GM20000 (cell line): ENCODE data around the gene ASRGL1.

Experiments used
- DNase-seq: peaks from one replicate; pipeline ENCODE4 v3.0.0; 2012; ENCODE audit warnings: low spot score
- CTCF ChIP-seq: IDR thresholded peaks from 2 replicates; pipeline ENCODE4 v1.5.1; 2012; ENCODE audit warnings: mild to moderate bottlenecking, control low read depth; ENCODE audit errors: extremely low read depth, missing control alignments

ASRGL1 gene

DNA sequence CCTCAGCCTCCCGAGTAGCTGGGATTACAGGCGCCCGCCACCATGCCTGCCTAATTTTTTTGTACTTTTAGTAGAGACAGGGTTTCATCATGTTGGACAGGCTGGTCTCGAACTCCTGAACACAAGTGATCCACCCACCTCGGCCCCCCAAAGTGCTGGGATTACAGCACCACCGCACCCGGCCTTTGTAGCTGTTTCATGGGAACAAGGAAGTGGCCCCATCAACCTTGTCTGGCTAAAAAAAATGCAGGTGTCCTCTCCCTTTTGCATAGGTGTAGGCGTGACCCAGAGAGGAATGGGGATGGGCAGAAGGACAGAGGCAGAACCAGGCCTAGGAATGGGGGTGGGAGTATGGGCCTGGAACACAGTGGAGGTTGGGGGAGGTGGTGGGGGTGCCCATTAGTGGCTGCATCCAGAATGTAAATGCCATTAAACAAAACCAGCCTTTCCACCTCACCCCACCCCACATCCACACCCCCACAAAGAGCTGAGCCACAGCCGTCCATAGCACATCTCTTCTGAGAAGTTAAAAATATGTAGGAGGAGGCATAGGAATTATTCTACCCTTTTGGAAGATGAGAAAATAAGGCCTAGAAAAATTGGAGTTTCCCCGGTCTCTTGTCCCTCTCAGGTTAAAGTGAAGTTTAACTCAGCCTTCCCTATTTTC, 58.8 kb downstream of the ASRGL1 start:
- DNase-seq: no peak
- no peak for TF ChIP-seq CTCF

DNA sequence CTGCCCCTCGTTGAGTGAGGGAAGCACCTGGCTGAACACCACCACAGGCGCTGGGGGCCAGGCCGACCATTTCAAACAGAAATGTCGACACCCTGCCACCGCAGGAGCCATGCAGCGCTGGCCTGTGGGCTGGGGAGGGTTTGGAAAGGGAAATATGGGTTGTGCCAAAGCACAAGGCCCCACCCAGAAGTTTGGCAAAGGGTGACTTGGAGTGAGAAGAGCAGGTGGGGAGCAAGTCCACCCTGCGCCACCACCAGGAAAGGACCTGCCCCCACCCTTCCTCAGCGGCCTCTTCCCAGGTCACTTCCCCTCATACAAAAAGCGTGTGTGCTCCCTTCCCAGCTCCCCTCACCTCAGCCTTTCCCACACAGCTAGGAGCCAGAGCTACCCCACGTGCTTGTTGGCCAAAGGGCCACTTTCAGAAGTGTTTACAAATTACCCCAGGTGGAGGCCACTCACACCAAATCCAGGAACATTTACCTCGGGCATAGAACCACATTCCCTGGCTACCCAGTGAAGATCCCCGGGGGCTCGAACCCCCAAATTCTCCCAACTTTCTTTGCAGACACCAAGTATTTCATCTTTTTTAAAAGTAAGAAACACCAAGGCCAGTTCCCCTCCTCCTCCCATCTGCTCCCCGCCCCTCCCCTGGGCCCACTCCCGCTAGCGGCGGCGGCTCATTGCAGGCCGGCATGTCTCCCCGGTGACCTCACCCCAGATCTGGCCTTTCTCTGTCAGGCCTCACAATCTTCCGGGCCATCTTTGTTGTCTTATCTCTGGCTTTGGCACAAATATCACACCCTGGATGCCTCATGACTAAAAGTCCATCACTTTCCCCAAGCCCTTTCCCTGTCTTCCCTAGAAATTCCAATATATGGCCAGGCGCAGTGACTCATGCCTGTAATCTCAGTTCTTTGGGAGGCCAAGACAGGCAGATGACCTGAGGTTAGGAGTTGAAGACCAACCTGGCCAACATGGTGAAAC, 61.1 kb downstream of the ASRGL1 start:
- TF ChIP-seq CTCF: no peak

DNA sequence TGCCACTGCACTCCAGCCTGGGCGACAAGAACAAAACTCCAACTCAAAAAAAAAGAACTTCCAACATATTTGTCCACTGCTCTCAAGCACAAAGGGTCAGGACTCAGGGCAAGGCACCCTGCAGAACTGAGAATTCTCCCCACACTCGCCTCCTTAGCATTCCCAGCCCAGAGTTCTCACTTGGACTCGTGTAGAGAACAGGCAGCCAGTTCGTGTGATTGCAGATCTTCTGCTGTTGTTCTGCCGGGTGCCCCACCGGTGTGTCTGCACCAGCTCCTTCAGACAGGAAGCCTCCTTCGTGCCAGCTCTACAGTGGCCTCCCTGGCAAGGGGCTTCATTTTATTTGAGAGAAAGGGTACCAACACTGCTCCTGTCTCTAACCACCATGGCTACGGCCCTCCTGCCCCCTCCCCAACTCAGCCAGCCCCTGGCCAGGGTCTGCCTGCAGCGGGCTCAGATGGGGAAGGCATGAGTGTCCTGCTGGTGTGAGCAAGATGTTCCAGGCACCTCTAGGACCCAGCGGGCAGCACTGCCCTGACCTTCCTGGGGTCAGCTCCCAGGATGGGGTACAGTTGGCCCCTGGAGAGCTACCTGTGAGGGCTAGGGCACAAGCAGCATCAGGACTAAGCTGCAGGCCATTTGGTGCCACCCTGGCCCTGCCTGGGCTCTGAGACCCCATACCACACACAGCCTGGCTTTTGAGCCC, 62.1 kb downstream of the ASRGL1 start:
- TF ChIP-seq CTCF: no peak
- no peak for DNase-seq

More for the DNA sequence above, 61.1 kb downstream of the ASRGL1 start:
- DNase-seq: no peak

GRCh38 chr11:62399878-62400266, 62.6 kb downstream of the ASRGL1 start:
- no peak for TF ChIP-seq CTCF
- no peak for DNase-seq

DNA sequence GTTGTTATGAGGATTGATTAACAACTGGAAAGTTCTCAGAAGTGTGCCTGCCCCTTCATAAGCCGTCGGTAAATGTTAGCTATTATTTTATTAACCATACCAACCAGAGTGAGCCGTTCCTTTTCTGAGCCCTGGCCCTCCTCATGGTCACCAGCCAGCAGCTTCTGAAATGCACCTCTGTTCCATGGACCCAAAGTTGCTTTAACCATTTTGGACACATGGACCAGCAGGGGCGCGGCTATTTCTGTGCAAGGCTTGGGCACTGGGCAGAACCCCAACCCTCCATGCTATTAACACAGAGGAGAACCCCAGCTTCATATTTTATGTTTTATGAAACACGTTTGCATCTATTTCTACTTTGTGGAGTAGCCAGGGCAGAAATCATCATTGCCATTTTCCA, 63.0 kb downstream of the ASRGL1 start:
- TF ChIP-seq CTCF: no peak
- no peak for DNase-seq

DNA sequence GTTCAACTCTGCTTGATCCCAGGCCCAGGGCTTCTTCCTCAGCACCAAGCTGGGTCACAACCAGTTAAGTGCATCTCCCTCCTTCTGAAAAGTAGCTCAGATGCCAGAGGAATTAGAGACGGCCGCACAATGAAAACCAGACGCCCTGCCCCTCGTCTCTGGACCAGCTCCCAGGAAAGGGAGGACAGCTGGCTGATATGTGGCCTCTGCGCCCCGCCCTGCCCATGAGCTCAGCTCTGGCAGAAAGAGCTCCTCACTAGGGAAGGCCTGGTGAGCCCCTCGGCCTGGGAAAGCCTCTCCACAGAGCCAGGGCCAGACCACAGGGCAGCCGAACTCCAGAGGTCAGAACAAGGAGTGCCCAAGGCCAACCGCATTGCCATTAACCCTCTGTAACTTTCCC, 63.5 kb downstream of the ASRGL1 start:
- DNase-seq: no peak
- TF ChIP-seq CTCF: no peak

- no peak for DNase-seq
- TF ChIP-seq CTCF: no peak
These were observed 64.1 kb downstream of the ASRGL1 start for GRCh38 chr11:62401356-62401755.
